Neural crest cell (in vitro differentiated cells): Measurements from ENCODE around the gene FOXJ3. TPM values are rescaled to one million over a fixed set of nuclear protein-coding genes. Genes with fewer than 3 reads are reported as not detected.
A peak's percentile ranks its signal among the peaks of the same experiment; 100 is the strongest.

Experiments used
- DNase-seq: peaks from one replicate; pipeline ENCODE4 v3.0.0; 2021; ENCODE audit warnings: low read depth, mixed read lengths, low spot score
- H3K27ac Mint-ChIP-seq: one replicate; pipeline ENCODE4 v1.8.0; 2021; ENCODE audit warnings: mild to moderate bottlenecking, mixed read lengths; ENCODE audit not compliant: unreplicated experiment
- H3K27me3 Mint-ChIP-seq: 2 replicates; pipeline ENCODE4 v1.8.0; 2021; ENCODE audit warnings: low read depth, mild to moderate bottlenecking, mixed read lengths
- H3K36me3 Mint-ChIP-seq: 2 replicates; pipeline ENCODE4 v1.8.0; 2021; ENCODE audit warnings: low read depth, mild to moderate bottlenecking, mixed read lengths
- H3K4me1 Mint-ChIP-seq: 2 replicates; pipeline ENCODE4 v1.8.0; 2021; ENCODE audit warnings: mixed read lengths
- H3K4me3 Mint-ChIP-seq: one replicate; pipeline ENCODE4 v1.8.0; 2021; ENCODE audit warnings: mild to moderate bottlenecking, mixed read lengths
- H3K9me3 Mint-ChIP-seq: 2 replicates; pipeline ENCODE4 v1.8.0; 2021; ENCODE audit warnings: mixed read lengths
- total RNA-seq: library from RNA; stranded (reverse); gene quantifications from 2 replicates; pipeline ENCODE4 v1.2.1, GENCODE V29; 2021
- TF ChIP-seq, protein P1 (sequence below): fragments of 200-600 bp; sonication (generic); conservative IDR thresholded peaks from 2 replicates; pipeline ENCODE4 v1.5.0; 2021; ENCODE audit warnings: antibody characterized with exemption, mild to moderate bottlenecking

The FOXJ3 gene
- total RNA-seq, 1 donor from 2014 or later: 40.2 TPM

DNA sequence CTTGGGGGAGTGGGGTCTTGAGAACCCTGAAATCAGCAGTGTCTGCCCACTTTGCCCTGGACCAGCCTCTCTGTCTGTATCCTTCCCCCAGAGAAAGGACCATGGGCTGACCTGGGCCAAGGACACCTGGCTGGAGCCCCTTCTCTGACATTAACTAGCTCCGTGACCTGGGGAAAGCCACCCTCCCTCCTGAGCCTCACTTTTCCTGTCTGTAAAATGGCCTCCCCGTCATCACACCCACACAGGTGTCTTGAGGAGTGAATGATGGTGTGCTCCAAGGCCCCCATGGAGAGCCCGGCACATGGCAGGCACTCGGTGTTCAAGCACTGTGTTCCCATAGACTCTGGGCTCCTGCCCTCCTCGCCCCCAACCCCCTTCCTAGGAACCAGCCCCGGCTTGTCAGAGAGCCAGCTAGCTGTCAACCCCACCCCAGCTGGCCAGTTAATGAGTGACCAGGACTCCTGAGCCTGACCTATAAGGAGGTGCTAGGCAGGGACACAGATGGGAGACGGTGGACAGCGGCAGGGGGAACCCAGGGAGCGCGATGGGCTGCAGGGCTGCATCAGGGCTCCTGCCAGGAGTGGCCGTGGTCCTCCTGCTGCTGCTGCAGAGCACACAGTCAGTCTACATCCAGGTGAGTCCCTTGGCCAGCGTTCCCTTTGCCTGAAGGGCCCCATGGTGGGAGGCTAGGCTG lies 182.0 kb downstream of the FOXJ3 start, which contains the start of gene GUCA2B:
TSS of gene GUCA2B (plus strand) at position 504 of the 694 bp plus-strand sequence. CDS start at position 545, 41 bp downstream.
- peaks cover 21% of the 10 kb centered on the region for H3K27me3 Mint-ChIP-seq
- no peak for DNase-seq
- no peaks in the 10 kb centered on the region for H3K4me1 Mint-ChIP-seq
- TF ChIP-seq, protein P1, sequence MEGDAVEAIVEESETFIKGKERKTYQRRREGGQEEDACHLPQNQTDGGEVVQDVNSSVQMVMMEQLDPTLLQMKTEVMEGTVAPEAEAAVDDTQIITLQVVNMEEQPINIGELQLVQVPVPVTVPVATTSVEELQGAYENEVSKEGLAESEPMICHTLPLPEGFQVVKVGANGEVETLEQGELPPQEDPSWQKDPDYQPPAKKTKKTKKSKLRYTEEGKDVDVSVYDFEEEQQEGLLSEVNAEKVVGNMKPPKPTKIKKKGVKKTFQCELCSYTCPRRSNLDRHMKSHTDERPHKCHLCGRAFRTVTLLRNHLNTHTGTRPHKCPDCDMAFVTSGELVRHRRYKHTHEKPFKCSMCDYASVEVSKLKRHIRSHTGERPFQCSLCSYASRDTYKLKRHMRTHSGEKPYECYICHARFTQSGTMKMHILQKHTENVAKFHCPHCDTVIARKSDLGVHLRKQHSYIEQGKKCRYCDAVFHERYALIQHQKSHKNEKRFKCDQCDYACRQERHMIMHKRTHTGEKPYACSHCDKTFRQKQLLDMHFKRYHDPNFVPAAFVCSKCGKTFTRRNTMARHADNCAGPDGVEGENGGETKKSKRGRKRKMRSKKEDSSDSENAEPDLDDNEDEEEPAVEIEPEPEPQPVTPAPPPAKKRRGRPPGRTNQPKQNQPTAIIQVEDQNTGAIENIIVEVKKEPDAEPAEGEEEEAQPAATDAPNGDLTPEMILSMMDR: no peak
- no peaks in the 10 kb centered on the region for H3K9me3 Mint-ChIP-seq
- no peak within 1 kb of the TSS for H3K27ac Mint-ChIP-seq
- no peak within 1 kb of the TSS for H3K4me3 Mint-ChIP-seq
- no peaks in the 10 kb centered on the region for H3K36me3 Mint-ChIP-seq

DNA sequence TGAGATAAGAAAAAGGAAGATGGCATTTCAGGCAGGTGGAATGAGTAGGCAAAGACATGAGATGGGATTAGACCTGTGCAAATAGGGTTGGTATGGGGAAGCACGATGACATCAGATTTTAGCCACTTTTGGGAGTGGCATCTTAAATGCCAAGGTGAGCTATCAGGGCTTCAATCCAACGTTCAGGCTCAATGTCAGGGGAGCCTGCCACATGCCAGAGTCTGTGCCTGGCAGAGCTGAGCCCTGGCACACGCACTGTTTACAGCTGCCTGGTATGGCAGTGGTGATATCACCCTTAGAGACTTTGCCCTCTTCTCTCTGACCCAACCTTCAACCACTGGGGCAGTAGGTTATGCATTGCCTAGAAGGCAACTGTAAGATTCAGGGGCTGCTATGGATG lies 182.9 kb downstream of the FOXJ3 start:
- Mint-ChIP-seq H3K4me3 (no peak overlapping the region), H3K27me3 (peaks cover 21% of the 10 kb centered on the region), H3K27ac (no peak overlapping the region), H3K9me3 (no peaks in the 10 kb centered on the region), H3K4me1 (no peaks in the 10 kb centered on the region), H3K36me3 (no peaks in the 10 kb centered on the region)
- TF ChIP-seq, protein P1: no peak
- no peak for DNase-seq

DNA sequence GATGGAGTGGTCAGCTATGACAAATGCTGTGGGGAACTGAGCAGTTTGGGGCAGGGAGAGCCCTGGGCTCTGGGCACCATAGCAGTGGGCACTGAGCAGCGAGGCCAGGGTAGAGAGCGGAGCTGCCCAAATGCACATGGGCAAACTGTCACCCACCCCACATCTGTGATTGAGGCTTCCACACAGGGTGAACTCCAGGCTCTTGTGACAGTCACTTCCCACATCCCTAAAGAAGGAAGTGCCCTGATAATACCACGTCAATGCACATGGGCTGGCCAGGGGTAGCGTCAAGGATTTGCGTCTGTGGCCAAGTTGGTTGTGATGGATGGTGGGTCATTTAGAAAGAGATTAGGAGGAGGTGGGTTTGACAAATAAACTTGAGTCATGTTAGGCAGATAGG lies 184.4 kb downstream of the FOXJ3 start:
- no peaks in the 10 kb centered on the region for H3K9me3 Mint-ChIP-seq
- TF ChIP-seq, protein P1: no peak
- no peak for DNase-seq
- H3K4me3 Mint-ChIP-seq: no peak overlapping the region
- H3K4me1 Mint-ChIP-seq: no peaks in the 10 kb centered on the region
- H3K36me3 Mint-ChIP-seq: no peaks in the 10 kb centered on the region
- H3K27me3 Mint-ChIP-seq: peaks cover 21% of the 10 kb centered on the region
- no peak overlapping the region for H3K27ac Mint-ChIP-seq

DNA sequence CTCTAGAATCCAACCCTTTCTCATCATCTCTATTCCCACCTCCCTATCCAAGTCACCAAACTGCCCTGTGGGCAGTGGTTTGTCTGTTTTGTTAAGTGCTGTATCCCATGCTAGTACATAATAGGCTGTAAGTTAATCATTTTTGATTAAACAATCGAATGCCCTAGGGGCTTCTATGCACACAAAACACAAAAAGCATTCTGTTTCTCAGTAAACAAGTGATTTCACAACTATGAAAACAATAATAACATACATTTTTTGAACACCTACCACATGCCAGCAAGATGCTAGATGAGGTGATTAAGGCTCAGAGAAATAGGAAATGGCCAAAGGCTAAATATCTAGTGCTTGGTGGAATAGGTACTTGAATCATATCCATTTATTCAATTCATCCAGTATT lies 186.9 kb downstream of the FOXJ3 start:
- TF ChIP-seq, protein P1: no peak
- Mint-ChIP-seq H3K27me3 (peaks cover 25% of the 10 kb centered on the region), H3K27ac (no peak overlapping the region), H3K4me1 (no peaks in the 10 kb centered on the region), H3K36me3 (no peaks in the 10 kb centered on the region), H3K9me3 (no peaks in the 10 kb centered on the region), H3K4me3 (no peak overlapping the region)
- no peak for DNase-seq

DNA sequence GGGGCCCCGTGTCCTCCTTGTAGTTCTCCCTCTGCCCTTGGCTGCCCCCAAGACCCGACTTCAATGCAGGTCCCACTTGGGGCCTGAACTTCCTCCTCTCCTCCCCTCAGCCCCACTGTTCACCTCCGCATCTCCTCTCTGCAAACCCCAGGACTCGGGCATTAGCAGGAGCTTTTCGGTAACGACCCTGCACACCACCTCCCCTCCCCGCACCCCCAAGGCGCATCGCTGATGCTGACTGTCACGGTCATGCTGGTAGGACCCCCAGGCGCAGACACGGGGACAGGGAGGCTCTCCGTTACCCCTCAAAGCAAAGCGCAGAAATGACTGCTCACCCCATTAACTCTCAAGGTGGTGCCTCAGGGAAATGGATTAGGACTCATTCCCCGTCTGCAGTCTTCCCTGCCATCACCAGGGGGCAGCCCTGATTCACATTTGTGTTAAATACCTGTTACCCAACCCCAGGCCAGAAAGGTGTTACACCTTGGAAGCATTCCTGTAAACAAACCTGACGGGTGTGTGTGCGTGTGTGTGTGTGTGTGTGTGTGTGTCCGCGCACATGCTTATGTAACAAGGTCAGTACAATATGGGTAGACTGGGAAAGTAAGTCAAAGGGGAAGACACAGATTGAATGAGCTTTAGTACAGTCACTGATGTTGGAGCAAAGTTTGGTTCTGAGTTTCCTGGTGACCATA lies 188.3 kb downstream of the FOXJ3 start:
- Mint-ChIP-seq H3K36me3 (no peaks in the 10 kb centered on the region), H3K4me3 (no peak overlapping the region), H3K9me3 (no peaks in the 10 kb centered on the region), H3K27ac (no peak overlapping the region), H3K4me1 (no peaks in the 10 kb centered on the region), H3K27me3 (peaks cover 33% of the 10 kb centered on the region)
- peak; percentile 62 for DNase-seq
- TF ChIP-seq, protein P1: peak; percentile 89
